Measurements from ENCODE around the gene SCD.

The SCD gene

DNA sequence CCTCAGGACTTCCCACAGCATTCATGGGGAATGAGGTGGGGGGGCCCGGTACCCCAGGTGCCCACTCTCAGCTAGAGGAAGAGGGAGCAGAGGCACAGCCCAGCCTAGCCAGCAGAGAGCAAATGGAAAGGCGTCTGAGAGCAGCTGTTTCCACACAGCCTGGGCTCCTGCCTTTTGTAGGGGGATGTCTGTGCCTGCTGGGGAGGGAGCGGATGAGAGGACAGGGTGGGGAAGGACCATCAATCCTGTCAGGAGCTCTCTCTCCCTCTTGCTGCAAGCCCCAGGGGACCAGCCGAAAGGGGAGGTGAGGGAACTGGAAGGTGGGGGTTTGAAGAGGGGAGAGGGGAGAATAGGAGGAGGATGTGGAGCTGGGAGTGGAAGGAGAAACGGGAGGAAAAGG lies 17.0 kb upstream of the SCD start, which contains the start of gene PKD2L1:
PKD2L1 (minus strand) TSS at position 150 of the 400 bp plus-strand sequence; CDS start at position 25, 125 bp downstream.
- ATAC-seq (ENCODE audit: low read depth) (no peak), DNase-seq (ENCODE audit: low spot score) (no peak)
- no peak within 1 kb of the TSS for H3K27ac ChIP-seq (ENCODE audit: poor library complexity, severe bottlenecking)
- H3K4me1 ChIP-seq (ENCODE audit: insufficient read depth, poor library complexity, severe bottlenecking), result no peaks in the 10 kb centered on the region
- H3K4me3 ChIP-seq (ENCODE audit: severe bottlenecking), result no peak within 1 kb of the TSS
- TF ChIP-seq, protein P1, sequence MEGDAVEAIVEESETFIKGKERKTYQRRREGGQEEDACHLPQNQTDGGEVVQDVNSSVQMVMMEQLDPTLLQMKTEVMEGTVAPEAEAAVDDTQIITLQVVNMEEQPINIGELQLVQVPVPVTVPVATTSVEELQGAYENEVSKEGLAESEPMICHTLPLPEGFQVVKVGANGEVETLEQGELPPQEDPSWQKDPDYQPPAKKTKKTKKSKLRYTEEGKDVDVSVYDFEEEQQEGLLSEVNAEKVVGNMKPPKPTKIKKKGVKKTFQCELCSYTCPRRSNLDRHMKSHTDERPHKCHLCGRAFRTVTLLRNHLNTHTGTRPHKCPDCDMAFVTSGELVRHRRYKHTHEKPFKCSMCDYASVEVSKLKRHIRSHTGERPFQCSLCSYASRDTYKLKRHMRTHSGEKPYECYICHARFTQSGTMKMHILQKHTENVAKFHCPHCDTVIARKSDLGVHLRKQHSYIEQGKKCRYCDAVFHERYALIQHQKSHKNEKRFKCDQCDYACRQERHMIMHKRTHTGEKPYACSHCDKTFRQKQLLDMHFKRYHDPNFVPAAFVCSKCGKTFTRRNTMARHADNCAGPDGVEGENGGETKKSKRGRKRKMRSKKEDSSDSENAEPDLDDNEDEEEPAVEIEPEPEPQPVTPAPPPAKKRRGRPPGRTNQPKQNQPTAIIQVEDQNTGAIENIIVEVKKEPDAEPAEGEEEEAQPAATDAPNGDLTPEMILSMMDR (IDR thresholded peaks at IDR 0.05; ENCODE audit: poor library complexity, severe bottlenecking), result no peak
- H3K9me3 ChIP-seq (ENCODE audit: severe bottlenecking), result no peaks in the 10 kb centered on the region
- H3K27me3 ChIP-seq (ENCODE audit: insufficient read depth, poor library complexity, severe bottlenecking), result peaks cover 46% of the 10 kb centered on the region
- H3K36me3 ChIP-seq (ENCODE audit: low read depth), result no peaks in the 10 kb centered on the region

DNA sequence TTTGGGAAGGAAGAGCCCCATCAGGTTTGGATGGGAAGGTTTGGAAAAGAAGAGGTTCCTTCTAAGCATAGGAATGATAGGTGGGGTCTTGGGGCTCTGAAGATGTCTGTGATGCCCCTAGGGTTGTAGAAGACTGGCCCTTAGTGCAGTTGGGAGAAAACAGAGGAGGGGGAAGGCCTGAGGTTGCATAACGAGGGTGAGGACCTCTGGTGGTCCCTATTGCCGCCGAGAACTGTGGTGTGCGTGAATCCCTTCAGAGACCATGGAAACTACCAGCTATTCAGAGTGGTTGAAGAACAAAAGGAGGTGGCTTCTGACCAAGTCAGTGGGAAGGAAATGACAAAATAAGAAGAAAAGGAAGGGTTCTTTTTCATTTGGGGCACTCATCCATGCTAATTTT lies 13.9 kb upstream of the SCD start:
- no peak for ATAC-seq (ENCODE audit: low read depth)
- TF ChIP-seq, protein P1 (IDR thresholded peaks at IDR 0.05; ENCODE audit: poor library complexity, severe bottlenecking), result no peak
- no peaks in the 10 kb centered on the region for H3K9me3 ChIP-seq (ENCODE audit: severe bottlenecking)

DNA sequence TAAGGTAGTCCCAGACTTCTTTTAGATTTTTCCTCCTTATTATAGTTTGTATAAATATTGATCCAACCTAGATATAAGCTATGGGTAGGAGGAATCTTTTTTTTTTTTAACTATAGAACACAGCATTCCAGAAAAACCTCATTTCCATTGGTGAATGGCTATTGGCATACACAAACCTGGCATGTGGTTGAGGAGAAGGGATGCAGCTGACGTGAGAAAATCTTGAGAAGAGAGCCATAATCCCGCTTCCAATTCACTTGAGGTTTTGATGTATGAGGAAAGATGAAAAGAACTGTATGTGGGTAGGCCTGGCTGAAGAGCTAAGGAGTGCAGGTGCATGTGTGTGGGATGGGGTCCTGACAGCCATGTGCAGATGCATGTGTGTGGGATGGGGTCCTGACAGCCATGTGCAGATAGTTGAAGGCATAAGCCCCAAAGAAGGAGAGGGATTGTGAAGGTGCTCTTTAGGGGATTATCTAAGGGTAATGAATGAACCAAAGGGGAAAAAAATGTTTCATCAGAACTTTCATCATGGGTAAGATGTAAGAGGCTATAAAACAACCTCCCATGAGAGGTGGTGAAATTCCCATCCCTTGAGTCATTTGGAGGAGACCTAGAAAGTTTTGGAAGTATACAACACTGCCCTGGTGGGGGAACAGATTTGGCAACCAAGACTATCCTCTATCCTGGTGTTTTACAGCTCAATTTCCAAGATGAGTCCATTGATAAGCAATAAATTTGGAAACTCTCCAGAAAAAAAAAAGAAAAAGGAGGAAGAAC lies 13.2 kb upstream of the SCD start:
- Histone ChIP-seq H3K27me3 (ENCODE audit: insufficient read depth, poor library complexity, severe bottlenecking) (peaks cover 33% of the 10 kb centered on the region), H3K36me3 (ENCODE audit: low read depth) (no peaks in the 10 kb centered on the region), H3K4me1 (ENCODE audit: insufficient read depth, poor library complexity, severe bottlenecking) (no peaks in the 10 kb centered on the region), H3K9me3 (ENCODE audit: severe bottlenecking) (no peaks in the 10 kb centered on the region), H3K4me3 (ENCODE audit: severe bottlenecking) (no peak overlapping the region), H3K27ac (ENCODE audit: poor library complexity, severe bottlenecking) (no peak overlapping the region)
- TF ChIP-seq, protein P1 (IDR thresholded peaks at IDR 0.05; ENCODE audit: poor library complexity, severe bottlenecking), result no peak
- DNase-seq (ENCODE audit: low spot score), result no peak
- ATAC-seq (ENCODE audit: low read depth), result no peak

More for the DNA sequence above, 13.9 kb upstream of the SCD start:
- no peaks in the 10 kb centered on the region for H3K4me1 ChIP-seq (ENCODE audit: insufficient read depth, poor library complexity, severe bottlenecking)
- DNase-seq (ENCODE audit: low spot score), result no peak
- no peaks in the 10 kb centered on the region for H3K36me3 ChIP-seq (ENCODE audit: low read depth)
- H3K27ac ChIP-seq (ENCODE audit: poor library complexity, severe bottlenecking), result no peak overlapping the region
- H3K27me3 ChIP-seq (ENCODE audit: insufficient read depth, poor library complexity, severe bottlenecking), result peaks cover 37% of the 10 kb centered on the region
- H3K4me3 ChIP-seq (ENCODE audit: severe bottlenecking), result no peak overlapping the region

DNA sequence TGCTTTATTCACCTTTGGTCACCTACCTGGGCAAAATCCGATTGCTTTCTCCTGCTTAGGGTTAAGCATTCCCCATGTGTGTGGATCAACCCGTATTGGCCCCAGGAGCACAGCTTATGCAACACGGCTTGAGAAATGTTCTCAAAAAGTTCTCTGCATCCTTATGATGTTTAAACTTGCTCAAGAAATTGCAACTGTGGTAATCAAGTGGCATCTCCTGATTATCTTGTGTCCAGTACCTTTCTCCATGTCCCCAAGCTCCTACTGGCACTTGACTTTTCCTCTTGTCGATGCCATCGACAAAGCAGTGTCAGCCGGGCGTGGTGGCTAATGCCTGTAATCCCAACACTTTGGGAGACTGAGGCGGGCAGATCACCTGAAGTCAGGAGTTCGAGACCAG lies 12.3 kb upstream of the SCD start:
- Histone ChIP-seq H3K27ac (ENCODE audit: poor library complexity, severe bottlenecking) (no peak overlapping the region), H3K36me3 (ENCODE audit: low read depth) (no peaks in the 10 kb centered on the region), H3K9me3 (ENCODE audit: severe bottlenecking) (no peaks in the 10 kb centered on the region), H3K4me3 (ENCODE audit: severe bottlenecking) (no peak overlapping the region), H3K4me1 (ENCODE audit: insufficient read depth, poor library complexity, severe bottlenecking) (no peaks in the 10 kb centered on the region), H3K27me3 (ENCODE audit: insufficient read depth, poor library complexity, severe bottlenecking) (peaks cover 30% of the 10 kb centered on the region)
- TF ChIP-seq, protein P1 (IDR thresholded peaks at IDR 0.05; ENCODE audit: poor library complexity, severe bottlenecking), result no peak
- DNase-seq (ENCODE audit: low spot score) (no peak), ATAC-seq (ENCODE audit: low read depth) (no peak)

DNA sequence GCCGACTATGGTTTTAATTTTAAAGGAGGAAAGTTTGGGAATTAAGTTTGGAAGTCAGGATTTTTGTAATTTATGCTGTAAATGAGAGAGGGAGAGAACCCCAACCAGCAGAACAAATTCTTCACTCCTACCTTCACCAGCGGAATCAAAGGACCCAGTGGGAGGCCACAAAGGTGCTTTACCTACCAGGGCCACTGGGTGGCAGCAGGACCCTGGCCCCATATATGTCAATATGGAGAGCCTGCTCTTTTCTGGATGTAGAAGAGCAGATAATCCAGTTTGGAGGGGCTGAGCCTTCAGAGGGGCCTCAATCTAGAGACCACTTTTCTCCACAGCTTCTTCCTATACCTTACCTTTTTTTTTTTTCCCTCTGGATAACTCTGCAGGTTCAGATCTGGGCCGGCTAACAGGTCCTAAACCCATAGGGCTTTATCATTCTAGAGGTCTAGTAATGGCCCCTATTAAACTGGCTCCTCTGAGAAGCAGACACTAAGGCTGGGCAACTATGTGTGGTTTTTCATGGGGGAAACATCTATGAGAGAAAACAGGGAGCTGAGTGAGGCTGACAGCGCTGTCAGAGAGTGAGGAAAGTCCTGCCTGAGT lies 8.5 kb upstream of the SCD start:
- H3K36me3 ChIP-seq (ENCODE audit: low read depth), result no peaks in the 10 kb centered on the region
- H3K27me3 ChIP-seq (ENCODE audit: insufficient read depth, poor library complexity, severe bottlenecking), result peaks cover 4% of the 10 kb centered on the region
- TF ChIP-seq, protein P1 (IDR thresholded peaks at IDR 0.05; ENCODE audit: poor library complexity, severe bottlenecking), result peak; percentile 94
- ATAC-seq (ENCODE audit: low read depth) (peak; percentile 62; the same call in 2 of the 3 replicates), DNase-seq (ENCODE audit: low spot score) (no peak)
- H3K9me3 ChIP-seq (ENCODE audit: severe bottlenecking), result no peaks in the 10 kb centered on the region
- no peak overlapping the region for H3K4me3 ChIP-seq (ENCODE audit: severe bottlenecking)
- H3K4me1 ChIP-seq (ENCODE audit: insufficient read depth, poor library complexity, severe bottlenecking), result no peaks in the 10 kb centered on the region
- no peak overlapping the region for H3K27ac ChIP-seq (ENCODE audit: poor library complexity, severe bottlenecking)
